SK-N-SH (cell line): ENCODE measurements around the gene STK25. TPM values are rescaled to one million over a fixed set of nuclear protein-coding genes. Genes with fewer than 3 reads are reported as not detected.

Source experiments
- CTCF ChIA-PET: fragments of 300-600, 350-600 bp; formaldehyde crosslinking; extraction: SDS; loops from one replicate; lab custom pipeline; 2021; lab: Yijun Ruan, JAX
- POLR2A ChIA-PET: fragments of 350-600 bp; sonication (Branson Sonifier 250); formaldehyde crosslinking; extraction: SDS; loops from one replicate; lab custom pipeline; 2020; ENCODE audit warnings: antibody characterized with exemption, inconsistent platforms; lab: Yijun Ruan, JAX
- DNase-seq: peaks from one replicate; pipeline ENCODE4 v3.0.0; 2012
- H2AFZ ChIP-seq: fragments of 200-600 bp; sonication (generic); 2 replicates; pipeline ENCODE4 v1.8.1; 2016; ENCODE audit warnings: antibody characterized with exemption, mild to moderate bottlenecking, low read depth
- H3F3A ChIP-seq: fragments of 200-600 bp; sonication (generic); replicated peaks from 2 replicates; pipeline ENCODE3; 2016; ENCODE audit warnings: antibody characterized with exemption, mild to moderate bottlenecking; ENCODE audit not compliant: insufficient read depth
- H3K27ac ChIP-seq, 2 experiments: fragments of 200-500 bp in 1 of 2; fragments of 200-600 bp in 1 of 2; sonication (Bioruptor generic) in 1 of 2; sonication (generic), shearing (Covaris generic) in 1 of 2; 2 replicates each; pipeline versions ENCODE4 v1.5.1 to v1.6.1; 2014 to 2016; ENCODE audit warnings: low read depth in 2 of 2, inconsistent platforms in 1 of 2, low read length in 1 of 2, mild to moderate bottlenecking in 1 of 2, mixed read lengths in 1 of 2
- H3K27me3 ChIP-seq: fragments of 200-600 bp; sonication (generic), shearing (Covaris generic); 2 replicates; pipeline ENCODE4 v1.6.1; 2016; ENCODE audit warnings: mixed run types; ENCODE audit not compliant: insufficient read depth
- H3K36me3 ChIP-seq, 2 experiments: fragments of 200-500 bp in 1 of 2; fragments of 200-600 bp in 1 of 2; sonication (Bioruptor generic) in 1 of 2; sonication (generic) in 1 of 2; replicated peaks in 1 of 2; 2 replicates each; pipeline versions ENCODE3 to v1.5.1; 2014 to 2016; ENCODE audit warnings: low read length in 1 of 2, mild to moderate bottlenecking in 1 of 2; ENCODE audit not compliant: insufficient read depth in 2 of 2, control insufficient read depth in 1 of 2
- H3K4me1 ChIP-seq, 2 experiments: fragments of 200-500 bp in 1 of 2; fragments of 200-600 bp in 1 of 2; sonication (Bioruptor generic) in 1 of 2; sonication (generic), shearing (Covaris generic) in 1 of 2; 2 replicates each; pipeline versions ENCODE4 v1.5.1 to v1.6.1; 2014 to 2016; ENCODE audit warnings: low read depth in 1 of 2, low read length in 1 of 2, mixed run types in 1 of 2; ENCODE audit not compliant: insufficient read depth in 2 of 2, control insufficient read depth in 1 of 2
- H3K4me2 ChIP-seq: fragments of 200-600 bp; sonication (generic), shearing (Covaris generic); 2 replicates; pipeline ENCODE4 v1.6.1; 2017; ENCODE audit warnings: mixed run types
- H3K4me3 ChIP-seq, 2 experiments: fragments of 200-500 bp in 1 of 2; fragments of 200-600 bp in 1 of 2; sonication (Bioruptor generic) in 1 of 2; sonication (generic), shearing (Covaris generic) in 1 of 2; 2 replicates each; pipeline versions ENCODE4 v1.5.1 to v1.8.1; 2014 to 2016; ENCODE audit warnings: low read depth in 2 of 2, inconsistent platforms in 1 of 2, low read length in 1 of 2, mild to moderate bottlenecking in 1 of 2, mixed read lengths in 1 of 2, moderate library complexity in 1 of 2
- H3K79me2 ChIP-seq: fragments of 200-600 bp; sonication (generic); 2 replicates; pipeline ENCODE4 v1.8.1; 2017; ENCODE audit warnings: mild to moderate bottlenecking; ENCODE audit not compliant: insufficient read depth
- H3K9ac ChIP-seq: fragments of 200-600 bp; sonication (generic); 2 replicates; pipeline ENCODE4 v1.6.1; 2017; ENCODE audit warnings: mixed run types
- H3K9me2 ChIP-seq: fragments of 200-600 bp; sonication (generic); 2 replicates; pipeline ENCODE4 v1.6.1; 2017; ENCODE audit warnings: mixed run types
- H3K9me3 ChIP-seq: fragments of 200-600 bp; sonication (generic); 2 replicates; pipeline ENCODE4 v1.6.1; 2017; ENCODE audit warnings: mixed run types, mild to moderate bottlenecking, moderate library complexity
- H4K20me1 ChIP-seq: fragments of 200-600 bp; sonication (generic); 2 replicates; pipeline ENCODE4 v1.6.1; 2017; ENCODE audit warnings: mild to moderate bottlenecking, mixed run types; ENCODE audit not compliant: insufficient read depth
- CTCF ChIP-seq: fragments of 200-600 bp; sonication (generic); IDR thresholded peaks from 2 replicates; pipeline ENCODE4 v1.6.1; 2017; ENCODE audit warnings: antibody characterized with exemption, mild to moderate bottlenecking, moderate library complexity
- FOXJ3 ChIP-seq: sonication (generic); formaldehyde crosslinking; IDR thresholded peaks from 2 replicates; pipeline ENCODE4 v1.5.1; 2020; ENCODE audit warnings: mild to moderate bottlenecking, missing genetic modification reagents
- FOXM1 ChIP-seq: IDR thresholded peaks from 2 replicates; pipeline ENCODE4 v1.4.0; 2012; ENCODE audit warnings: low read depth, mild to moderate bottlenecking
- GATA2 ChIP-seq: sonication (generic); formaldehyde crosslinking; IDR thresholded peaks from 2 replicates; pipeline ENCODE4 v1.5.0; 2020; ENCODE audit warnings: mild to moderate bottlenecking, missing genetic modification reagents
- IRF3 ChIP-seq: fragments of 150-350 bp; IDR thresholded peaks from 2 replicates; pipeline ENCODE4 v1.6.1; 2016; ENCODE audit warnings: mild to moderate bottlenecking, low read depth, low read length
- MXI1 ChIP-seq: IDR thresholded peaks from 2 replicates; pipeline ENCODE4 v1.6.1; 2012; ENCODE audit warnings: mild to moderate bottlenecking, low read depth, low read length, improper control_type of control experiment
- NRF1 ChIP-seq: IDR thresholded peaks from 2 replicates; pipeline ENCODE4 v1.6.1; 2012; ENCODE audit warnings: low read depth, mild to moderate bottlenecking, low read length
- PBX3 ChIP-seq: IDR thresholded peaks from 2 replicates; pipeline ENCODE4; 2012
- POLR2AphosphoS5 ChIP-seq: IDR thresholded peaks from 2 replicates; pipeline ENCODE4 v1.6.1; 2012; ENCODE audit warnings: low read depth, low read length
- REST ChIP-seq: IDR thresholded peaks from 2 replicates; pipeline ENCODE4 v1.6.1; 2012; ENCODE audit warnings: mild to moderate bottlenecking, low read depth, low read length, moderate library complexity
- RXRA ChIP-seq: IDR thresholded peaks from 2 replicates; pipeline ENCODE4 v1.4.0; 2012; ENCODE audit warnings: low read depth, mild to moderate bottlenecking, borderline replicate concordance
- WGBS: methylation state at CpG from one replicate; pipeline ENCODE4 v1.1.6; 2017; ENCODE audit warnings: low lambda C conversion rate; 5-methylcytosine and 5-hydroxymethylcytosine counted together
- polyA plus RNA-seq, 3 experiments: library from polyadenylated mRNA; depleted of rRNA; stranded (reverse); fragments of >200 nt; gene quantifications; 2 replicates each; pipeline ENCODE4 v1.2.3, GENCODE V29; 2012

The STK25 gene
- polyA plus RNA-seq, 1 of the 3 experiments (the other 2 are of a cell fraction), result 236 TPM

DNA sequence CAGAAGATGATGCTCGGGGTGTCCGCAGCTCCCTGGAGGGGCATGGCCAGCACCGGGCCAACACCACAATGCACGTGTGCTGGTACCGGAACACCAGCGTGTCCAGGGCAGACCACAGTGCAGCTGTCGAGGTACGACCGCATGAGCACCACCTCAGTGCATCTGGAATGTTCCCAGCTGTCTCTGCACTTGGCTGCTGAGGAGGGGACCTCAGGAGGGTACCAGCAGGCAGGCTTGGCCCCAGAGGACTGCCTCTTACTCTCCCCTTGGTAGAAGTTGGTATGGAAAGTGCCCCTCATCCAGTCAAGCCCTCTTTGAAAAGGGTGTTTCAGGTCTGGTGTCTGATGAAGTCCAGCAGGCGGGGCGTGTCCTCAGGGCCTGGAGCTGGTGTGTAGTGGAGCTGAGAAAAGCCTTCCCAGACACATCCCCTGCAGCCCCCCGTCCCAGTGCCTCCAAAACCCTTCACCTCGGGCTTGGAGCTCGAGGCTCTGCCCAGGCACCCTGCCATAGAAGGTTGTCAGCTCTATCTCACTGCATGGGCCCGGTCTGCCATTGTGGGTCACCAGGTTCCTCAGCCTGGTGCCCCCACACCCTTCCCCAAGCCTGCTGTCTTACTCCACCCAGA, 16.7 kb downstream of the STK25 start:
- H4K20me1 ChIP-seq, result no peaks in the 10 kb centered on the region
- H3K9ac ChIP-seq, result no peak overlapping the region
- no peak overlapping the region; a peak in 1 of 4 replicates for H3K27ac ChIP-seq
- H3K4me2 ChIP-seq, result no peak overlapping the region
- H3K27me3 ChIP-seq, result no peaks in the 10 kb centered on the region
- ChIA-PET CTCF (interaction anchor here (1.0 to 1.9 kb wide), 3 partner anchors 15 to 210 kb away, joined by 3 to 5 read pairs (median 4); partner anchors contain the start of gene ING5), POLR2A (no interaction called here)
- peaks cover 2% of the 10 kb centered on the region for H3F3A ChIP-seq
- peaks cover 0 to 27% of the 10 kb centered on the region in 2 experiments; a peak in 1 of 4 replicates for H3K4me1 ChIP-seq
- H3K4me3 ChIP-seq, result no peak overlapping the region
- WGBS, result 89% methylated on average over 6 of the region's 15 CpGs
- H2AFZ ChIP-seq, result no peak overlapping the region
- H3K9me3 ChIP-seq, result no peaks in the 10 kb centered on the region
- H3K36me3 ChIP-seq, result peaks cover 6 to 34% of the 10 kb centered on the region in 2 experiments
- no peak for DNase-seq
- no peaks in the 10 kb centered on the region for H3K9me2 ChIP-seq
- TF ChIP-seq FOXM1 (no peak), FOXJ3 (CRISPR knock-in tag) (no peak), NRF1 (no peak), RXRA (no peak), PBX3 (no peak), POLR2AphosphoS5 (no peak), IRF3 (no peak), REST (no peak), MXI1 (no peak), CTCF (no peak), GATA2 (CRISPR knock-in tag) (no peak)
- TF ChIP-seq, all 33 proteins: peak for 0
- H3K79me2 ChIP-seq, result no peaks in the 10 kb centered on the region
